C4-2B (cell line): Measurements from ENCODE around the gene CYTH4.
A peak's percentile ranks its signal among the peaks of the same experiment; 100 is the strongest.

Source experiments
- H3K27ac ChIP-seq: fragments of 450-650 bp; 2 replicates; pipeline ENCODE4 v1.5.1; 2017
- ZFX ChIP-seq: fragments of 450-650 bp; IDR thresholded peaks from 2 replicates; pipeline ENCODE4 v1.6.1; 2017
- TF ChIP-seq, protein P1 (sequence below): fragments of 450-650 bp; conservative IDR thresholded peaks from 2 replicates; pipeline ENCODE4 v1.5.1; 2017; ENCODE audit warnings: mild to moderate bottlenecking

Gene CYTH4

DNA sequence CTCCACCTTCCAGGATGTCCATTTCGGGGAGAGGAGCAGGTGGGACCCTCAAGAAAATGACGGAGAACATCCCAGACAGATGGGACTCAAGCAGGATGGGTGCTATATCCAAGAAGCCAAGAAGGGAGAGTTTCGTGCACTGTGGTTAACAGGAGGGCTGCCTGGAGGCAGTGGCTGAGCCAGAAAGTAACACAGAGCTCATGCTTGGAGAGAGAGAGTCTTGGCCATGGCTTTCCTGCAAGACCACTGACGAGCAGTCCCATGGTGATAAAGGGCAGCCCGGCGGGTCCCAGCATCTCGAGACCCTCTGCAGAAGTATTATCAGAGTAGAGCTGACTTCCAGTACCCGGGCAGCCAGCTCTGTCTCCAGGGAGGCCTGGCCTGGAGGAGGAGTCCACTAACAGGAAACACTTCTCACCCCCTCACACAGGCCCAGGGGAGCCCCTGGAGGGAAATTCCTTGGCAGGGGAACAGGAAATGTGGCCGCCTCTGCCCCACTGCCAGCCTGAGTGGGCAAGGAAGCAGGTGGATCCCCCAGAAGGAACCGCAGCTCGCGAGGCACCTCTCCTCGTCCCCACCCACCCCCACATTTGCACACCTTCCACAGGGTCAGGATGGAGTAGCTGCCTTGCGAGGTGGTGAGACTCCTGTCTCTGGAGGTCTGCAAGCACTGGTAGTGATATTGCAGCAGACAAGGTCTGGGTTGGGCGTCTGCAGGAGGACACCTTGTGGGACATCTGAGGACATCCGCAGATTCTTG is 32.2 kb downstream of the CYTH4 start:
- no peak for TF ChIP-seq ZFX
- TF ChIP-seq, protein P1, sequence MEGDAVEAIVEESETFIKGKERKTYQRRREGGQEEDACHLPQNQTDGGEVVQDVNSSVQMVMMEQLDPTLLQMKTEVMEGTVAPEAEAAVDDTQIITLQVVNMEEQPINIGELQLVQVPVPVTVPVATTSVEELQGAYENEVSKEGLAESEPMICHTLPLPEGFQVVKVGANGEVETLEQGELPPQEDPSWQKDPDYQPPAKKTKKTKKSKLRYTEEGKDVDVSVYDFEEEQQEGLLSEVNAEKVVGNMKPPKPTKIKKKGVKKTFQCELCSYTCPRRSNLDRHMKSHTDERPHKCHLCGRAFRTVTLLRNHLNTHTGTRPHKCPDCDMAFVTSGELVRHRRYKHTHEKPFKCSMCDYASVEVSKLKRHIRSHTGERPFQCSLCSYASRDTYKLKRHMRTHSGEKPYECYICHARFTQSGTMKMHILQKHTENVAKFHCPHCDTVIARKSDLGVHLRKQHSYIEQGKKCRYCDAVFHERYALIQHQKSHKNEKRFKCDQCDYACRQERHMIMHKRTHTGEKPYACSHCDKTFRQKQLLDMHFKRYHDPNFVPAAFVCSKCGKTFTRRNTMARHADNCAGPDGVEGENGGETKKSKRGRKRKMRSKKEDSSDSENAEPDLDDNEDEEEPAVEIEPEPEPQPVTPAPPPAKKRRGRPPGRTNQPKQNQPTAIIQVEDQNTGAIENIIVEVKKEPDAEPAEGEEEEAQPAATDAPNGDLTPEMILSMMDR: no peak
- no peak overlapping the region for H3K27ac ChIP-seq

GRCh38 chr22:37316405-37316804 is 34.1 kb downstream of the CYTH4 start:
- no peak overlapping the region for H3K27ac ChIP-seq
- TF ChIP-seq ZFX: no peak
- TF ChIP-seq, protein P1: no peak

- H3K27ac ChIP-seq: no peak overlapping the region
- no peak for TF ChIP-seq ZFX
- TF ChIP-seq, protein P1: peak; percentile 92
Observed at GRCh38 chr22:37316875-37317371, 34.6 kb downstream of the CYTH4 start.

GRCh38 chr22:37317698-37318210 is 35.4 kb downstream of the CYTH4 start:
- TF ChIP-seq, protein P1: no peak
- TF ChIP-seq ZFX: no peak
- H3K27ac ChIP-seq: no peak overlapping the region

GRCh38 chr22:37318364-37319109 is 36.2 kb downstream of the CYTH4 start:
- TF ChIP-seq ZFX: no peak
- TF ChIP-seq, protein P1: no peak
- H3K27ac ChIP-seq: no peak overlapping the region

GRCh38 chr22:37319469-37319868 is 37.2 kb downstream of the CYTH4 start:
- H3K27ac ChIP-seq: no peak overlapping the region
- TF ChIP-seq, protein P1: no peak
- TF ChIP-seq ZFX: no peak
